GM12878 (cell line): Measurements from ENCODE around the gene DNASE1L3. TPM values are rescaled to one million over a fixed set of nuclear protein-coding genes. Genes with fewer than 3 reads are reported as not detected.

Source experiments
- ATAC-seq: fragments of 200-7000 bp; cut with Tn5 transposase; 3 replicates; pipeline ENCODE4 v1.9.1; 2020; ENCODE audit warnings: mild to moderate bottlenecking, moderate library complexity
- BruUV-seq: library from RNA; stranded (reverse); fragments of 400-500 nt; replicated peaks from 2 replicates; lab custom pipeline; 2021; lab: Mats Ljungman, UMichigan
- CTCF ChIA-PET: fragments of 300-600 bp; sonication (Branson Sonifier 250); formaldehyde crosslinking; extraction: SDS; loops from one replicate; lab custom pipeline; 2021; ENCODE audit warnings: inconsistent platforms; lab: Yijun Ruan, JAX
- POLR2A ChIA-PET: fragments of 350-600 bp; formaldehyde crosslinking; extraction: SDS; loops from one replicate; lab custom pipeline; 2021; ENCODE audit warnings: inconsistent platforms; lab: Charles Lee
- RAD21 ChIA-PET: fragments of 300-600 bp; sonication (Branson Sonifier 250); formaldehyde crosslinking; loops from one replicate; lab custom pipeline; 2023; ENCODE audit warnings: antibody characterized with exemption; ENCODE audit not compliant: unreplicated experiment; lab: Charles Lee
- SMC1A ChIA-PET: fragments of 300-600 bp; sonication (Branson Sonifier 250); formaldehyde crosslinking; loops from one replicate; lab custom pipeline; 2023; ENCODE audit not compliant: unreplicated experiment, uncharacterized antibody; lab: Charles Lee
- DNase-seq: peaks from one replicate; pipeline ENCODE4 v3.0.0-alpha.2; 2011; ENCODE audit warnings: low read depth, low spot score
- FAIRE-seq: peaks from 3 replicates; lab custom pipeline; 2011; peaks lifted over from hg19 to GRCh38; lab: Jason Lieb, UNC
- H2AFZ ChIP-seq: 2 replicates; pipeline ENCODE4 v1.6.0; 2011; ENCODE audit warnings: low read depth, low read length, control low read depth; ENCODE audit not compliant: control insufficient read depth
- H3K27ac ChIP-seq: 2 replicates; pipeline ENCODE4 v1.5.1; 2011; ENCODE audit warnings: control low read depth; ENCODE audit not compliant: control insufficient read depth, insufficient read depth
- H3K27me3 ChIP-seq, 2 experiments: replicated peaks in 1 of 2; 2 replicates each; pipeline versions ENCODE4 v1.6.0 to v1.6.1; 2011; ENCODE audit warnings: low read length in 1 of 2; ENCODE audit not compliant: control insufficient read depth in 2 of 2, insufficient read depth in 2 of 2
- H3K36me3 ChIP-seq, 2 experiments: 2 replicates each; pipeline ENCODE4 v1.5.1; 2011; ENCODE audit warnings: low read length in 1 of 2; ENCODE audit not compliant: control insufficient read depth in 2 of 2, insufficient read depth in 2 of 2
- H3K4me1 ChIP-seq: 2 replicates; pipeline ENCODE4 v1.6.1; 2011; ENCODE audit warnings: mild to moderate bottlenecking, low read length, moderate library complexity, mixed read lengths; ENCODE audit not compliant: control insufficient read depth, insufficient read depth
- H3K4me2 ChIP-seq: 2 replicates; pipeline ENCODE4 v1.6.0; 2011; ENCODE audit warnings: control low read depth; ENCODE audit not compliant: control insufficient read depth, insufficient read depth
- H3K4me3 ChIP-seq: fragments of 200-600 bp; sonication (generic); 2 replicates; pipeline ENCODE4 v1.5.1; 2016
- H3K79me2 ChIP-seq: 2 replicates; pipeline ENCODE4 v1.6.0; 2011; ENCODE audit warnings: low read length; ENCODE audit not compliant: control insufficient read depth, insufficient read depth
- H3K9ac ChIP-seq: 2 replicates; pipeline ENCODE4 v1.8.0; 2011; ENCODE audit warnings: low read length, control low read depth, mixed read lengths; ENCODE audit not compliant: control insufficient read depth, insufficient read depth
- H3K9me3 ChIP-seq: replicated peaks from 3 replicates; pipeline ENCODE4 v1.5.1; 2011; ENCODE audit warnings: mild to moderate bottlenecking, low read length; ENCODE audit not compliant: control insufficient read depth, insufficient read depth
- H4K20me1 ChIP-seq: 2 replicates; pipeline ENCODE4 v1.6.0; 2011; ENCODE audit not compliant: control insufficient read depth, insufficient read depth
- GABPA ChIP-seq: IDR thresholded peaks from 2 replicates; pipeline ENCODE4 v1.6.1; 2014; ENCODE audit warnings: antibody characterized with exemption, low read depth, mild to moderate bottlenecking, inconsistent platforms
- PAX5 ChIP-seq: IDR thresholded peaks from 2 replicates; pipeline ENCODE4 v1.6.1; 2011; ENCODE audit warnings: low read depth, low read length, borderline replicate concordance
- POLR2A ChIP-seq: IDR thresholded peaks from 2 replicates; pipeline ENCODE4 v1.6.1; 2011; ENCODE audit warnings: low read depth, mild to moderate bottlenecking, low read length
- SREBF2 ChIP-seq: IDR thresholded peaks from 2 replicates; pipeline ENCODE4 v1.6.1; 2012; ENCODE audit warnings: mild to moderate bottlenecking, low read length
- ZBED1 ChIP-seq: IDR thresholded peaks from 2 replicates; pipeline ENCODE4 v1.6.1; 2016; ENCODE audit warnings: borderline replicate concordance
- WGBS: methylation state at CpG from one replicate; pipeline ENCODE4 v1.1.6; 2016; ENCODE audit warnings: low lambda C conversion rate; ENCODE audit not compliant: insufficient replicate concordance, insufficient coverage; ENCODE audit errors: missing lambda C conversion rate; 5-methylcytosine and 5-hydroxymethylcytosine counted together
- in situ Hi-C: fragments of 300-500 bp; cut with MboI; formaldehyde crosslinking; loops from 9 replicates; pipeline ENCODE4 v1.14.3; 2018; ENCODE audit warnings: mixed read lengths
- intact Hi-C: fragments of 100-400 bp; cut with micrococcal nuclease; formaldehyde crosslinking; loops from one replicate; pipeline ENCODE4 v1.14.2; 2022; ENCODE audit not compliant: unreplicated experiment
- polyA plus RNA-seq, 11 experiments: library from polyadenylated mRNA; depleted of rRNA in 4 of 11; unstranded in 6 of 11; stranded (reverse) in 5 of 11; fragments of >200 nt; fragmentation: Nextera tagmentation in 4 of 11; fragmentation: Illumina TruSeq in 1 of 11; extraction: Ambion mirVana in 4 of 11; extraction: Trizol in 1 of 11; gene quantifications; 1 replicate in 1 of 11; 2 replicates in 10 of 11; pipeline versions ENCODE4 v1.2.1 to v1.2.3, GENCODE V29; 2011 to 2016; ENCODE audit warnings: inconsistent platforms in 2 of 11, missing spikeins in 2 of 11, low read depth in 1 of 11
- total RNA-seq, 4 experiments: library from RNA; depleted of rRNA in 3 of 4; stranded (reverse); fragments of >200 nt in 3 of 4; fragmentation: Illumina TruSeq in 1 of 4; extraction: Trizol in 1 of 4; gene quantifications; 2 replicates each; pipeline versions ENCODE4 v1.2.1 to v1.2.3, GENCODE V29; 2013 to 2021
- TF ChIP-seq, protein P1 (sequence below): fragments of 450-650 bp; formaldehyde crosslinking; IDR thresholded peaks from 2 replicates; pipeline ENCODE4 v1.4.0; 2020; ENCODE audit warnings: mild to moderate bottlenecking, moderate library complexity
- TF ChIP-seq, protein P2 (sequence below): fragments of 450-650 bp; IDR thresholded peaks from 2 replicates; pipeline ENCODE4 v1.6.1; 2016; ENCODE audit warnings: mild to moderate bottlenecking, moderate library complexity, borderline replicate concordance
- TF ChIP-seq, protein P3 (sequence below): IDR thresholded peaks from 2 replicates; pipeline ENCODE4 v1.6.1; 2012; ENCODE audit warnings: improper control_type of control experiment, low read depth, low read length; ENCODE audit not compliant: insufficient replicate concordance

The DNASE1L3 gene
- total and polyA plus RNA-seq, 10 of the 15 experiments (the other 5 are each of a cell fraction or from before 2014, with no cell fraction given) = 3.2 to 72.1 (median 6.3) TPM

DNA sequence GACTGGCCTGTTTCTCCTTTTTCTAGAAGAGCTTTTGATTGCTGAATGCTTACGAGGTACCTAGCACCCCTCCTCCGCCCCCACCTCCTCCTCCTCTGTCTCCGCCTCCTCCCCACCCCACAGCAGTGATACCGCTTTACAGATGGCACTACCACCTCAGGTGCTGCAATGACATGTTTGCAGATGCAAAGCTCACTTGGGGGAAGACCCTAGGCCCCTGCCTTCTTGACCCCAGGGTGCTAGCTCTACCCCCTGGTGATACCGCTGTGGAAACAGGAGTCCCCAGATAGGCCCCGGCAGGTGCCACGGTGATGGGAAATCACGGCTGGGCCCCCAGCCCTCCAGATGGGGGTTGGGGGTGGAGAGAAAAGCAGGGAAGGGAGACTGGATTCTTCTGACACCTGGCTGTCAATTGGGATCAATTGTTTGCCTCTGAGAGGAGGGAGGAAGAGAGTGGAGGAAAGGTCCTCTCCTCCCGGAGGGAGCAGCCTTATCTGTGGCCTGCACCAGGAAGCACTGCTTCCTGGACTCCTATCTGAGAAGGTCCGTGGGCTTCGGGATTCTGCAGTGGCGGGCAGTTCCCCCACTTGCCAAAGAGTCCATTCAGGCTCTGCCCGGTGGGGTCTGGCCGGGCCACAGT lies 37.6 kb downstream of the DNASE1L3 start:
- in situ Hi-C loops (no loop called here), intact Hi-C loops (no loop called here)
- H3K36me3 ChIP-seq = no peaks in the 10 kb centered on the region
- no peaks in the 10 kb centered on the region for H4K20me1 ChIP-seq
- no peak overlapping the region for H3K27ac ChIP-seq
- peaks cover 5% of the 10 kb centered on the region for H3K4me1 ChIP-seq
- SMC1A ChIA-PET = interaction anchor here (0.6 to 1.9 kb wide), 9 partner anchors 8 to 263 kb away, joined by 3 to 15 read pairs (median 4); partner anchors contain the start of gene FLNB
- no peak for ATAC-seq
- RAD21 ChIA-PET = interaction anchor here (0.7 to 1.5 kb wide), 8 partner anchors 44 to 211 kb away, joined by 3 to 6 read pairs (median 3); partner anchors contain the start of gene FLNB
- CTCF ChIA-PET = interaction anchor here (0.5 to 6.6 kb wide), 13 partner anchors 7 to 251 kb away, joined by 3 to 62 read pairs (median 3); partner anchors contain the start of genes FLNB, HTD2 and RPP14
- no TSS peak for BruUV-seq
- no peaks in the 10 kb centered on the region for H3K27me3 ChIP-seq
- H3K9me3 ChIP-seq = no peaks in the 10 kb centered on the region
- H3K4me2 ChIP-seq = no peak overlapping the region
- POLR2A ChIA-PET = no interaction called here
- H3K9ac ChIP-seq = no peak overlapping the region
- no peaks in the 10 kb centered on the region for H3K79me2 ChIP-seq
- no peak overlapping the region for H2AFZ ChIP-seq
- no peak overlapping the region for H3K4me3 ChIP-seq
- no peak for FAIRE-seq
- 58% methylated on average over 11 of the region's 14 CpGs for WGBS
- no peak for DNase-seq
- no peak for TF ChIP-seq ZBED1
- TF ChIP-seq GABPA = no peak
- TF ChIP-seq SREBF2 = no peak
- TF ChIP-seq, protein P1, sequence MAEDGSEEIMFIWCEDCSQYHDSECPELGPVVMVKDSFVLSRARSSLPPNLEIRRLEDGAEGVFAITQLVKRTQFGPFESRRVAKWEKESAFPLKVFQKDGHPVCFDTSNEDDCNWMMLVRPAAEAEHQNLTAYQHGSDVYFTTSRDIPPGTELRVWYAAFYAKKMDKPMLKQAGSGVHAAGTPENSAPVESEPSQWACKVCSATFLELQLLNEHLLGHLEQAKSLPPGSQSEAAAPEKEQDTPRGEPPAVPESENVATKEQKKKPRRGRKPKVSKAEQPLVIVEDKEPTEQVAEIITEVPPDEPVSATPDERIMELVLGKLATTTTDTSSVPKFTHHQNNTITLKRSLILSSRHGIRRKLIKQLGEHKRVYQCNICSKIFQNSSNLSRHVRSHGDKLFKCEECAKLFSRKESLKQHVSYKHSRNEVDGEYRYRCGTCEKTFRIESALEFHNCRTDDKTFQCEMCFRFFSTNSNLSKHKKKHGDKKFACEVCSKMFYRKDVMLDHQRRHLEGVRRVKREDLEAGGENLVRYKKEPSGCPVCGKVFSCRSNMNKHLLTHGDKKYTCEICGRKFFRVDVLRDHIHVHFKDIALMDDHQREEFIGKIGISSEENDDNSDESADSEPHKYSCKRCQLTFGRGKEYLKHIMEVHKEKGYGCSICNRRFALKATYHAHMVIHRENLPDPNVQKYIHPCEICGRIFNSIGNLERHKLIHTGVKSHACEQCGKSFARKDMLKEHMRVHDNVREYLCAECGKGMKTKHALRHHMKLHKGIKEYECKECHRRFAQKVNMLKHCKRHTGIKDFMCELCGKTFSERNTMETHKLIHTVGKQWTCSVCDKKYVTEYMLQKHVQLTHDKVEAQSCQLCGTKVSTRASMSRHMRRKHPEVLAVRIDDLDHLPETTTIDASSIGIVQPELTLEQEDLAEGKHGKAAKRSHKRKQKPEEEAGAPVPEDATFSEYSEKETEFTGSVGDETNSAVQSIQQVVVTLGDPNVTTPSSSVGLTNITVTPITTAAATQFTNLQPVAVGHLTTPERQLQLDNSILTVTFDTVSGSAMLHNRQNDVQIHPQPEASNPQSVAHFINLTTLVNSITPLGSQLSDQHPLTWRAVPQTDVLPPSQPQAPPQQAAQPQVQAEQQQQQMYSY (CRISPR knock-in tag) = no peak
- TF ChIP-seq, protein P2, sequence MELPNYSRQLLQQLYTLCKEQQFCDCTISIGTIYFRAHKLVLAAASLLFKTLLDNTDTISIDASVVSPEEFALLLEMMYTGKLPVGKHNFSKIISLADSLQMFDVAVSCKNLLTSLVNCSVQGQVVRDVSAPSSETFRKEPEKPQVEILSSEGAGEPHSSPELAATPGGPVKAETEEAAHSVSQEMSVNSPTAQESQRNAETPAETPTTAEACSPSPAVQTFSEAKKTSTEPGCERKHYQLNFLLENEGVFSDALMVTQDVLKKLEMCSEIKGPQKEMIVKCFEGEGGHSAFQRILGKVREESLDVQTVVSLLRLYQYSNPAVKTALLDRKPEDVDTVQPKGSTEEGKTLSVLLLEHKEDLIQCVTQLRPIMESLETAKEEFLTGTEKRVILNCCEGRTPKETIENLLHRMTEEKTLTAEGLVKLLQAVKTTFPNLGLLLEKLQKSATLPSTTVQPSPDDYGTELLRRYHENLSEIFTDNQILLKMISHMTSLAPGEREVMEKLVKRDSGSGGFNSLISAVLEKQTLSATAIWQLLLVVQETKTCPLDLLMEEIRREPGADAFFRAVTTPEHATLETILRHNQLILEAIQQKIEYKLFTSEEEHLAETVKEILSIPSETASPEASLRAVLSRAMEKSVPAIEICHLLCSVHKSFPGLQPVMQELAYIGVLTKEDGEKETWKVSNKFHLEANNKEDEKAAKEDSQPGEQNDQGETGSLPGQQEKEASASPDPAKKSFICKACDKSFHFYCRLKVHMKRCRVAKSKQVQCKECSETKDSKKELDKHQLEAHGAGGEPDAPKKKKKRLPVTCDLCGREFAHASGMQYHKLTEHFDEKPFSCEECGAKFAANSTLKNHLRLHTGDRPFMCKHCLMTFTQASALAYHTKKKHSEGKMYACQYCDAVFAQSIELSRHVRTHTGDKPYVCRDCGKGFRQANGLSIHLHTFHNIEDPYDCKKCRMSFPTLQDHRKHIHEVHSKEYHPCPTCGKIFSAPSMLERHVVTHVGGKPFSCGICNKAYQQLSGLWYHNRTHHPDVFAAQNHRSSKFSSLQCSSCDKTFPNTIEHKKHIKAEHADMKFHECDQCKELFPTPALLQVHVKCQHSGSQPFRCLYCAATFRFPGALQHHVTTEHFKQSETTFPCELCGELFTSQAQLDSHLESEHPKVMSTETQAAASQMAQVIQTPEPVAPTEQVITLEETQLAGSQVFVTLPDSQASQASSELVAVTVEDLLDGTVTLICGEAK = no peak
- TF ChIP-seq, protein P3, sequence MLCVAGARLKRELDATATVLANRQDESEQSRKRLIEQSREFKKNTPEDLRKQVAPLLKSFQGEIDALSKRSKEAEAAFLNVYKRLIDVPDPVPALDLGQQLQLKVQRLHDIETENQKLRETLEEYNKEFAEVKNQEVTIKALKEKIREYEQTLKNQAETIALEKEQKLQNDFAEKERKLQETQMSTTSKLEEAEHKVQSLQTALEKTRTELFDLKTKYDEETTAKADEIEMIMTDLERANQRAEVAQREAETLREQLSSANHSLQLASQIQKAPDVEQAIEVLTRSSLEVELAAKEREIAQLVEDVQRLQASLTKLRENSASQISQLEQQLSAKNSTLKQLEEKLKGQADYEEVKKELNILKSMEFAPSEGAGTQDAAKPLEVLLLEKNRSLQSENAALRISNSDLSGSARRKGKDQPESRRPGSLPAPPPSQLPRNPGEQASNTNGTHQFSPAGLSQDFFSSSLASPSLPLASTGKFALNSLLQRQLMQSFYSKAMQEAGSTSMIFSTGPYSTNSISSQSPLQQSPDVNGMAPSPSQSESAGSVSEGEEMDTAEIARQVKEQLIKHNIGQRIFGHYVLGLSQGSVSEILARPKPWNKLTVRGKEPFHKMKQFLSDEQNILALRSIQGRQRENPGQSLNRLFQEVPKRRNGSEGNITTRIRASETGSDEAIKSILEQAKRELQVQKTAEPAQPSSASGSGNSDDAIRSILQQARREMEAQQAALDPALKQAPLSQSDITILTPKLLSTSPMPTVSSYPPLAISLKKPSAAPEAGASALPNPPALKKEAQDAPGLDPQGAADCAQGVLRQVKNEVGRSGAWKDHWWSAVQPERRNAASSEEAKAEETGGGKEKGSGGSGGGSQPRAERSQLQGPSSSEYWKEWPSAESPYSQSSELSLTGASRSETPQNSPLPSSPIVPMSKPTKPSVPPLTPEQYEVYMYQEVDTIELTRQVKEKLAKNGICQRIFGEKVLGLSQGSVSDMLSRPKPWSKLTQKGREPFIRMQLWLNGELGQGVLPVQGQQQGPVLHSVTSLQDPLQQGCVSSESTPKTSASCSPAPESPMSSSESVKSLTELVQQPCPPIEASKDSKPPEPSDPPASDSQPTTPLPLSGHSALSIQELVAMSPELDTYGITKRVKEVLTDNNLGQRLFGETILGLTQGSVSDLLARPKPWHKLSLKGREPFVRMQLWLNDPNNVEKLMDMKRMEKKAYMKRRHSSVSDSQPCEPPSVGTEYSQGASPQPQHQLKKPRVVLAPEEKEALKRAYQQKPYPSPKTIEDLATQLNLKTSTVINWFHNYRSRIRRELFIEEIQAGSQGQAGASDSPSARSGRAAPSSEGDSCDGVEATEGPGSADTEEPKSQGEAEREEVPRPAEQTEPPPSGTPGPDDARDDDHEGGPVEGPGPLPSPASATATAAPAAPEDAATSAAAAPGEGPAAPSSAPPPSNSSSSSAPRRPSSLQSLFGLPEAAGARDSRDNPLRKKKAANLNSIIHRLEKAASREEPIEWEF = no peak
- no peak for TF ChIP-seq PAX5
- no peak for TF ChIP-seq POLR2A
